ENCODE results near the gene SMARCC2.

The SMARCC2 gene

DNA sequence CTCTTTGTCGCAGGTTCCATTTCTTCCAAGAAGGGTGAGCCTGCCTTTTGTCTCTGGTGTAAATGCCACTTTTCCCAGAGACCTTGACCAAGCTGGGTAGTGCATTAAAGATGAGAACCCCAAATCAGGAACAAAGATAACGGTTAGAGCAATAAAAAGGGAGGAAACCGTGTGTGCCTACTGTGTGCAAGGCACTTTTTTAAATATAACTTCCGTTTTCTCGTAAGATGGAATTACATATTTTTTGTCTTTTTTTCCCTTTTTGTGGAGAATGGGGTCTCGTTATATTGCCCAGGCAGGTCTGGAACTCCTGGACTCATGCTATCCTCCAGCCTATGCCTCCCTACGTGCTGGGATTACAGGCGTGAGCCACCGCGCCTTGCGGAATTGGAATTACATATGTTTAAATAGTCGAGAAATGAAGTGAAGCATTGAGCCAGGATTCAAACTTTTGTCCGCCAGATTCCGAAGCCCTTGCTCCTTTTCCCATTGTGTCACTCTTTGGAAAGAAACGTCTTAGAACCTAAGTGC, 34.4 kb upstream of the SMARCC2 start:
- Histone ChIP-seq H3K27me3 (no peaks in the 10 kb centered on the region), H3K4me1 (no peaks in the 10 kb centered on the region), H3K36me3 (no peaks in the 10 kb centered on the region), H3K9me3 (no peaks in the 10 kb centered on the region), H3K4me3 (ENCODE audit: low read depth, low read length) (peak overlapping the region; percentile 37)
- no peak for DNase-seq
- TF ChIP-seq, protein P1, sequence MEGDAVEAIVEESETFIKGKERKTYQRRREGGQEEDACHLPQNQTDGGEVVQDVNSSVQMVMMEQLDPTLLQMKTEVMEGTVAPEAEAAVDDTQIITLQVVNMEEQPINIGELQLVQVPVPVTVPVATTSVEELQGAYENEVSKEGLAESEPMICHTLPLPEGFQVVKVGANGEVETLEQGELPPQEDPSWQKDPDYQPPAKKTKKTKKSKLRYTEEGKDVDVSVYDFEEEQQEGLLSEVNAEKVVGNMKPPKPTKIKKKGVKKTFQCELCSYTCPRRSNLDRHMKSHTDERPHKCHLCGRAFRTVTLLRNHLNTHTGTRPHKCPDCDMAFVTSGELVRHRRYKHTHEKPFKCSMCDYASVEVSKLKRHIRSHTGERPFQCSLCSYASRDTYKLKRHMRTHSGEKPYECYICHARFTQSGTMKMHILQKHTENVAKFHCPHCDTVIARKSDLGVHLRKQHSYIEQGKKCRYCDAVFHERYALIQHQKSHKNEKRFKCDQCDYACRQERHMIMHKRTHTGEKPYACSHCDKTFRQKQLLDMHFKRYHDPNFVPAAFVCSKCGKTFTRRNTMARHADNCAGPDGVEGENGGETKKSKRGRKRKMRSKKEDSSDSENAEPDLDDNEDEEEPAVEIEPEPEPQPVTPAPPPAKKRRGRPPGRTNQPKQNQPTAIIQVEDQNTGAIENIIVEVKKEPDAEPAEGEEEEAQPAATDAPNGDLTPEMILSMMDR (IDR thresholded peaks at IDR 0.05; ENCODE audit: low read depth, low read length): no peak

DNA sequence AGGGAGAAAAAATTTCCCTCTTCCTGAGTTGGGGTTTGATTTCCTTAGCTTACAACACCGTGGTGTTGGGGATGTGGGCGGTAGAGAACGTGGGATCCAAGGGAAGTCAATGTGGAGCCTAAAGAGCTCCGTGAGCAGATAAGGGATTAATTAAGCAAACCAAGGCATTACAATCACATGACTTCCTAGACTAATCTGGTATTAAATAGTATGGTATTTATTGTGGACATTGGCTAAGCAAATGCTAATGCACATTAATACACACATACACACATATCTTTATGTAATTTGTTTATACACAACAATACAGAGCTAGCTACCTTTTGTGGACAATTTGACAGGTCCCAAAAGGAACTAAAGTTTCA, 33.2 kb upstream of the SMARCC2 start:
- TF ChIP-seq, protein P1 (IDR thresholded peaks at IDR 0.05; ENCODE audit: low read depth, low read length): no peak
- H3K4me1 ChIP-seq: no peaks in the 10 kb centered on the region
- H3K4me3 ChIP-seq (ENCODE audit: low read depth, low read length): peak overlapping the region; percentile 96
- no peaks in the 10 kb centered on the region for H3K36me3 ChIP-seq
- no peaks in the 10 kb centered on the region for H3K27me3 ChIP-seq
- no peak for DNase-seq
- H3K9me3 ChIP-seq: no peaks in the 10 kb centered on the region

DNA sequence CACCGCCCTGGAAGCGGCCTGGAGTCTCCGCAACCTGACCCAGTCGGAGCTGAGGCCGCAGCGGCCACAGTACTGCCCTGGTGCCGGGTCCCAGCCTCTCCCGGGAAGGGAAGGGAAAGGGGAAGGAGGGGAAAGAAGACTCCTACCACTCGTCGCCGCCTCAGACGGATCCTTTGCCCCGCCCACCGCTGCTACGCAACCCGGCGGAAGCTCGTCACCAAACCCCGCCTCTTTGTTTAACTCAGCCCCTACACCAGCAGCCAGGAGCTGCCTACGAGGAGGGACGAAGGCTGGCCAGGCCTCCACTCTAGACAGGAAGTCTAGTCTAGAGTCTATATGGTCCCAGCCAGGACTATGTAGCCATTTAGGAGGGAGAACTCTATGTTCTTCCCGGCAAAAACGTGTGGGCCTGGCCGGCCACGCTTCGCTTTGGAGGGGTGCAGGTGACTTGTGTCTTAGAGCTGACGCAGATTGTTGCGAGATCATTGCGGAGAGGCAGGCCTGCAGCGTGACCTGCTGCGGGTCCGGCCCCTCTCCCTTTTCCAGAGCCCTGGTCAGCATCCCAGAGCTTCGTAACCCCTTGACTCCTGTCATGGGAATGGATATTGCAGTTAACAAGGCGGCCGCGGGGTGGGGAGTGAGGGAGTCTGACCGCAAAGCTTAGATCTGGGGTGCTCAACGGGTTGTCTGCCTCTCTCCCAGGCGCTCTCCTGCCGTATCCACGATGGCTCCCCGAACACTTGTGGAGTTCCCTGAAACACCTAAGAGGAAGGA, 32.7 kb upstream of the SMARCC2 start, which contains the start of gene RNF41:
Gene RNF41 (minus strand): TSS at position 166 of the 774 bp plus-strand sequence. CDS start 7,875 bp downstream, outside the sequence.
- peak within 1 kb of the TSS; percentile 96 for H3K4me3 ChIP-seq (ENCODE audit: low read depth, low read length)
- no peaks in the 10 kb centered on the region for H3K36me3 ChIP-seq
- TF ChIP-seq, protein P1 (IDR thresholded peaks at IDR 0.05; ENCODE audit: low read depth, low read length): no peak
- H3K27me3 ChIP-seq: no peaks in the 10 kb centered on the region
- no peaks in the 10 kb centered on the region for H3K4me1 ChIP-seq
- DNase-seq: peak; percentile 98
- no peaks in the 10 kb centered on the region for H3K9me3 ChIP-seq

DNA sequence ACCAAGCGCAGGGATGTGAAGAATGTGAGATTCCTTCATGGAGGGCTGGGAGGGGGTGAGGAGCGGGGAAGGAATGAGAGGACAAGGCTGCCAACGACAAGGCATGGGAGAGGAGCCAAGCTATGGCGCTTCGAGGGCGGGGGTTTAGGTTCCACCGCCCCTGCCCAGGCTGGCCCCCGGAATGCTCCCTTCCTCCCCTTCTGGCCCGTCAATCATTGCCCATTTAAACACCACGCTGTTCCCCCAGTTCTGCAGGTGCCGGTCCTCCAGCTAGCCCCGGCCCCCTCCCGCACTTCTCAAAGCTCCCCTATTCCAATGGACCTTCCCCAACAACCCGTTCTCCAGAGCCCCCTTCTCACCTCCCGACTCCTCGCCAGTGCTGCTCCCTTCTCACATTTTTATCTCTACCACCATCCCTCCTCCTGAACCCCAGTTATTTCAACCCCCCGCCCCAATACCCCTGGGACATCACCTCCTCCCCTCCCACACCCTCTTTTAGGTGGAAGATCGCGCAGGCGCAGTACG, 32.0 kb upstream of the SMARCC2 start:
- no peaks in the 10 kb centered on the region for H3K4me1 ChIP-seq
- DNase-seq: peak; percentile 34

DNA sequence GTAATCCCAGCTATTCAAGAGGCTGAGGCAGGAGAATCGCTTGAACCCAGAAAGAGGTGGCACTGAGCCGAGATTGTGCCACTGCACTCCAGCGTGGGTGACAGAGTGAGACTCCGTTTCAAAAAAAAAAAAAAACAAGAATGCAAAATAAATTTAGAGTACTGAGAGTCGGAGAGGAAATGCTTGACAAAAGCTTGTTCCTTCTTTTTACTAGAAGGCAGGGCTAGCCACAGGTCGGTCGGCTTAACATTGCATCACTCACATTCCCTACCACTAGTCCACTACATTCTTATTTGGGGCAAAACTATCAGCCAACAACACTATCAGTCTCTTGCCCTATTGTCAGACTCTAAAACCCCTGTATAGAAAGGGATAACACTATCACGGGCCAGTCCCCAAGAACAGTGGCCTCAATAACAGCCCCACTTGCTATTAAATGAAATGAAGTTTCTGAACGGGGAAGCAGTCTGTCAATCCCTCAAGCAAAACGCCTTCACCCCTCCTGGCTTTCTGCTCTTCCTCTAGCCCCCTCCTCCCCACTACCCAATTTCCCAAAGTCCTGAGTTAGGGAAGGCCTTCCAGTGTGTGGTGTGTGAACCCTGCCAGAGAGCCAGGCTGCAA, 31.4 kb upstream of the SMARCC2 start:
- TF ChIP-seq, protein P1 (IDR thresholded peaks at IDR 0.05; ENCODE audit: low read depth, low read length): no peak
- H3K27me3 ChIP-seq: no peaks in the 10 kb centered on the region
- H3K4me3 ChIP-seq (ENCODE audit: low read depth, low read length): peak overlapping the region; percentile 96
- no peaks in the 10 kb centered on the region for H3K36me3 ChIP-seq
- H3K9me3 ChIP-seq: no peaks in the 10 kb centered on the region
- H3K4me1 ChIP-seq: no peaks in the 10 kb centered on the region
- no peak for DNase-seq

More for the DNA sequence above, 32.0 kb upstream of the SMARCC2 start:
- Histone ChIP-seq H3K27me3 (no peaks in the 10 kb centered on the region), H3K36me3 (no peaks in the 10 kb centered on the region), H3K4me3 (ENCODE audit: low read depth, low read length) (peak overlapping the region; percentile 96), H3K9me3 (no peaks in the 10 kb centered on the region)
- TF ChIP-seq, protein P1 (IDR thresholded peaks at IDR 0.05; ENCODE audit: low read depth, low read length): no peak

Measured in BE2C (cell line).